Measurements from ENCODE around the gene NKX2-1.
"Not testable (repeated sequence)": the region's sequence is repeated elsewhere in the genome, so short reads cannot be mapped to it uniquely, and the experiment has no call there.

The NKX2-1 gene

DNA sequence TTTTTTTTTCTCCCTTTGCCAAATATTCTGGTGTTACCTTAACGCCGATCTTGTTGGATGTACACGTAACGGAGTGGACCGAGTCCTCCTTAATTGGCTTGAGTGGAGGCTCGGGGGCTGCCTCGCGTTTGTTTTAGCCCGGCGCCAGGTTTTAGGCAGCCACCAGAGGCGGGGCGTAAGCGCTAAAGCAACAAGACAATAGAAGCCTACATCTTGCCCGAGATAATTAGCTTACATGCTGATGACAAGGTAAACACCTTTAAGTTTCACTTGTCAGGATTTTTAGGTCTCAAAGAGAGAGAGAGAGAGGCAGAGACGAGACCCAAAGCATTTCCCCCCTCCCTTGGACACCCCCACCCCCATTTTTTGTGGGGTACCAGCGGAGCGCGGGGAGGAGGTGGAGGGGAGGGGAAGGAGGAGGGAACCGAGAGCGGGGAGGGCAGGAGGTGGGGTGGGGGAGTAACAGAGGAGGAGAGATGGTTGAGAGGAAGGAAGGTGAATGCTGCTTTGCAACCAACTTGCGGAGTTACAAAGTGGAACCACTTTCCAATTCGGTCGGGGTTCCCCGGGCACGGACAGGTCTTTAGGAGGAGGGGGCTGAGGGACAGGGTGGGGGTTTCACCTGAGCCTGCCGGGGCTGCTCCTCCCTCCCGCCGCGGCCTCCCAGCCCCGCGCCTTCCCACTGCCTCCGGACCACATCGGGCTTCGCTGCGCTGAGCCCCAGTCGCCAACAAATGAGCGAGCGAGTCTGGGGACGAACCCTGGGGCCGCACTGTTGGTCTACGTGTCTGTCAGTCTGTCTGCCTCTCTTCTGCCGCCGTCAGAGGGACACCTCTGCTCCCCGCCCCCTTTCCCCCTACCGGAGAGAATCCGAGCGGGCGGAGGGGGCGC is at the start of gene NKX2-1:
NKX2-1 (minus strand) TSS at position 802 of the 891 bp plus-strand sequence; CDS start at position 699, 103 bp downstream.
- DNase-seq (ENCODE audit: low spot score): no peak

GRCh38 chr14:36556811-36557433 is 36.9 kb upstream of the NKX2-1 start:
- peak; percentile 19 for DNase-seq (ENCODE audit: low spot score)

DNA sequence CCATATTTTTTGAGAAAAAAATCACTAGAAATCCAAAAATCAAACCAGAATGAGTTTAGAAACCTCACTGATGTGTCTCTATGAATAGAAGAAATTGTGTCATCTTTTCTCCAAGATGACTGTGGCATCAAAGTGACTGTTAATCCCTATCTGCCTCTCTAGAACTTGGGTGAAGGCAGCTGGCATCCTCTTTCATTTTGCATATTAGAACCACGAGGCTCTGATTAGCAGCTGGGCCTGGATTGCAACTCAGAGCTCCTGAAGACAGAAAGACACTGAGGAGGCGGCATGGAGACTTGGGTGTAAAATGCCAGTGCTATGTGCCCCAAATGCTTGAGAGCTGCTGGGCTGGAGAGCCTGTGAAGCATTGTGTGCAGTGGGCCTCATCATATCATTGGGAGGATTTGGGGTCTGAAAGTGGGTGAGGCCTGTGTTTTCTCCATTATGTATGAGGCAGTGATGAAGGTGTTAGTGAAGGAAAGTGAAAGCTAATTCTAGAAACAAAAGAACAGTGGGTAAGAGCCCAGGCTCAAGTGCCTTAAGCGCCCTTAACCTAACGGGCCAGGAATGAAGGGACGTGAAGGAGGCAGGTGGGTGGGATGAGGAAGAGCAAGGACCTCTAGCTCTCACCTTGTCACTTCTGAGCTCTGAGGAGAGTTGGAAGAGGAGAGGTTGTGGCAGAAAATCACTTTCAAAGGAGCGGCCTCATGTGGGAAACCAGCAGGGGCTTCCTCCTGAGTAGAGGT is 36.1 kb upstream of the NKX2-1 start:
- no peak for DNase-seq (ENCODE audit: low spot score)

DNA sequence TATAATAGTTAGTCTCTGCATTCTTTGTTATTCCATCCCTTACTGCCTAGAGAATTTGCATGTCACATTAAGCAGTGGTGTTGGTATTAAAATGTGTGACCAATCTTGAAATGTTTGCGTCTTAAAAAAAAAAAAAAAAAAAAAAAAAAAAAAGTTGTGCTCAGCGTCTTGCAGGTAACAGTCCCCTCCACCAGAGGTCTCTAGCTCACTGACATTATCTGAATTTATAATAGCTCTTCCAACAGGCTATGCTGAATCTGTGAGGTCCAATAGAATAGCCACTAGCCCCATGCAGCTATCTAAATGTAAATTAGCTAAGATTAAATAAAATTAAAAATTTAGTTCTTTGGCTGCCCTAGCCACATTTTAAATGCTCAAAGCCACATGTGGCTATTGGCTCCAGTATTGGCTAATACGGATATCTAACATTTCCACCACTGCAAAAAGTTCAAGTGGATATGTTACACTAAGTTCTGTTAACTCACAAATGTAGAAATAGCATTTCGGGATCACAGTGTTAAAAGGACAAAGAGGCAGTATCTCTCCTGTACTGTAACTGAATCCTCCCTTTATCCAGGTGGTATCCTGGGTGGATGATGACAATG is 33.7 kb upstream of the NKX2-1 start:
- peak; percentile 56 for DNase-seq (ENCODE audit: low spot score)

DNA sequence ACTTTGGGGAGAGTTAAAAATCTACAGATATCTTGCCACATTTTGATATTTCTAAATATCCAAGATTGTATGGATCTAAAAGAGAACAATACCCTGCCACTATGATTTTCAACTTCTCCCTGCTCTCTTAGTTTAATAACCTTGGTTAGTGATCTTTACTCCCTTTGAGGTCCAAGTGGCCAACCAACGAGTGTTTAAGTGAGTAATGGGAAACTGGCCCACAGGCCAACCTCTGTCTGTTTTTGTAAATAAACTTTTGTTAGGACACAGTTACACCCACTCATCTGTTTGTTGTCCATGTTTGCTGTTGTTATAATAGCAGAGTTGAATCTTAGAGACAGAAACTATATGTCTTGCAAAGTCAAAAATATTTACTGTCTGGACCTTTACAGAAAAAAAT is 30.9 kb upstream of the NKX2-1 start:
- no peak for DNase-seq (ENCODE audit: low spot score)

DNA sequence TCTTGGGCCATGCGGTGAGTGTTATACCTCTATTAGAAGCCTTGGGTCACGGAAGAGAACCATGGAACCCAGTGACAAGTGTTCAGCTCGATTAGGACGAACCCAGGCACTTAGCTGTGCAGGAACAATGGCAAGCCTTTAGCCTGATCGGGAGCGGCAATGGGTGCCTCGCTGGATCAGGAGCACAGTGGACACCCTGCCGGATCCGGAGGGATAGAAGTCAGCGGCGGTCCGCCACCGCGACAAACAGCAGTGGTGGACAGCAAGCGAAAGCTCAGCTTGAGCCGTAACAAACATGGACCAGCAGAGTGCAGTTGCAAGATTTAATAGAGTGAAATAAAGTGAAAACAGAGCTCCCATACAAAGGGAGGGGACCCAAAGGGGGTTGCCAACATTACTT is 24.2 kb upstream of the NKX2-1 start:
- not testable (repeated sequence) for DNase-seq (ENCODE audit: low spot score)

DNA sequence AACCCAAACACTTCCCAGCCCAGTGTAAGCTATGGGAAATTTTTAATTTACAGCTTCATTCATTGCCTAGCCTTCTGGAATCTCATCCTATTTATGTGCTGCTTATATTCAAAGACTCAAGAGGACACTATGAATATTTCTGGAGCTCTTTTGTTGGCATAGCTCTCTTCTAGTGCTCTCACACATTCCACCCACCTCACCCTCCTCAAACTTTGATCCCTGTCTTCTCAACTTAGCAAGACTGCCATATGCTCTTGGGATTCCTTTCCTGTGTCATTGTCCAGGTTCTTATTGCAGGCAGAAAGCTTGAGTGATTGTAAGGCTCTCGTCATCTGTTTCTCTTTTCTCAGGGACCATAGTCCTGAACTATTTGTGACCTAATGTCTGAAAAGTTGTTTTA is 18.0 kb upstream of the NKX2-1 start:
- DNase-seq (ENCODE audit: low spot score): no peak

DNA sequence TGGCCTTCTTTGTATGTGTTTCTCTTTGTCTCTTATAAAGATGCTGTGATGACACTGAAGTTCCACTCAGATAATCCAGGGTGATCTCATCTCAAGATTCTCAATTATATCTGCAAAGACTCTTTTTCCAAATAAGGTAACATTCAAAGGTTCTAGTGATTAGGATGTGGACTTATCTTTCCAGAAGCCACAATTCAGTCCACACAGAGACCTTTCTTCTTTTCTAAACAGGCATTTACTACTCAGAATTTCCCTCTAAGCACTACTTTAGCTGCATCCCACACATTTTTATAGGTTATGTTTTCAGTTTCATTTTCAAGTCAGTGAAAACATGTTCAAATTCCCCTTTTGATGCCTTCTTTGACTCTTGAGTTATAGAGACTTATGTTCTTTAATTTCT is 9.0 kb upstream of the NKX2-1 start:
- DNase-seq (ENCODE audit: low spot score): no peak

DNA sequence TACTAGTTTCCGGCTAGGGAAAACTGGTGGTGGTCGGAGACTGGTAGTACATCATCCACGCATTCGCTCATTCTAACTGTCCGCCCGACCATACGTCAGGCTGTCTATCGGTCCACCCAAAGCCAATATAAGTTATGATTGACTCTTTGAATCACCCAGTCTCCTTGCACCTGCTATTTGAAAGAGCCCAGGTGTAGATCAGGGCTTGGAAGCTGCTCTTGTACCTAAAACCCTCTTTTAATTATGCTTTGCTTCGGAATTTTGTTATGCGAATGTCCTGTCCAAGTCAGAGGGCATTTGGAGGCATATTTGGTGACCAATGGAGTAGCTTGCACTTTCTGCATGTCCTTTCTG is 5.7 kb upstream of the NKX2-1 start:
- no peak for DNase-seq (ENCODE audit: low spot score)

DNA sequence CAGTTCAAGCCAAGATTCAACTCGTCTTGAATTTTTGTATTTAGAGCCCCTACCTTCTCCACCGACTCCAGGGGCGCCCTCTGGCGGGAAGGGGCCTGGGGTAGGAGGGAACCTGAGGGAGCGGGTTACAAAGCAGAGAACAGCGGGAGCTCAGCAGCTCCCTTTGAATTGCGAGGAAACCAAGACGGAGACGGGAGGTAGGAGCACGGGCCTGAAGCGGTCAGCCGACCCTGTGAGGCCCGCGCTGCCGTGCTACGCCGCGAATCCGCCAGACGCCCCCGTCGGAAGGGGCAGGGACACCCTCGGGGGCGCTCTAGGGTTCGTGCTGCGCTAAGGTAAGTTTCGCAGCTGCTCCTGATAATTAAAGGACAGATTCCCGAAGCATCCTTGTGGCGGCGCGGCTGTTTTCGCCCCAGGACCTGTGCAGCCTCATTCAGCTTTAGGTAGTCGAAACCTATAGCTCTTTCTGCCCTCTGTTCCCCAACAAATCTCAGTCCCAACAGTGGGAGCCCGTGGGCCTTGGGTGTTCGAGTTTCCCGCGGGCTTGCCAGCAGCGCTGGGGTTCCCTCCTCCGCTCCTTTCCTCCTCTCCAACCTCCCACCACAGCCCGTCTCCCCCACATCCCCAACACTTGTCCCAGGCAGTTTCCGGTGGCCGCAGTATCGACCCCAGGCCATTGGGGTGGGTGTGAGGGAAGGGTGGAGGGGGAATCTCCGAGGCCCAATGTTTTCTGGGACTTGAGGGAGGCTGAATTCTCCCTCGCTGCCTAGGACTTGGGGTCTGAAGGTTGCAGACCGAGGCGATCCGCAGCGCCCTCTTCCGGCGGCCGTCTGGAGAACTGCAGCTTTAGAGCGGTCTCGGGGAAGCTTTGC is 5.1 kb upstream of the NKX2-1 start:
- peak; percentile 62 for DNase-seq (ENCODE audit: low spot score)

GRCh38 chr14:36524220-36524837 is 4.3 kb upstream of the NKX2-1 start:
- DNase-seq (ENCODE audit: low spot score): no peak

GRCh38 chr14:36522972-36523715 is 3.1 kb upstream of the NKX2-1 start:
- no peak for DNase-seq (ENCODE audit: low spot score)

- DNase-seq (ENCODE audit: low spot score): no peak
Observed at GRCh38 chr14:36522347-36522971, 2.4 kb upstream of the NKX2-1 start.

DNA sequence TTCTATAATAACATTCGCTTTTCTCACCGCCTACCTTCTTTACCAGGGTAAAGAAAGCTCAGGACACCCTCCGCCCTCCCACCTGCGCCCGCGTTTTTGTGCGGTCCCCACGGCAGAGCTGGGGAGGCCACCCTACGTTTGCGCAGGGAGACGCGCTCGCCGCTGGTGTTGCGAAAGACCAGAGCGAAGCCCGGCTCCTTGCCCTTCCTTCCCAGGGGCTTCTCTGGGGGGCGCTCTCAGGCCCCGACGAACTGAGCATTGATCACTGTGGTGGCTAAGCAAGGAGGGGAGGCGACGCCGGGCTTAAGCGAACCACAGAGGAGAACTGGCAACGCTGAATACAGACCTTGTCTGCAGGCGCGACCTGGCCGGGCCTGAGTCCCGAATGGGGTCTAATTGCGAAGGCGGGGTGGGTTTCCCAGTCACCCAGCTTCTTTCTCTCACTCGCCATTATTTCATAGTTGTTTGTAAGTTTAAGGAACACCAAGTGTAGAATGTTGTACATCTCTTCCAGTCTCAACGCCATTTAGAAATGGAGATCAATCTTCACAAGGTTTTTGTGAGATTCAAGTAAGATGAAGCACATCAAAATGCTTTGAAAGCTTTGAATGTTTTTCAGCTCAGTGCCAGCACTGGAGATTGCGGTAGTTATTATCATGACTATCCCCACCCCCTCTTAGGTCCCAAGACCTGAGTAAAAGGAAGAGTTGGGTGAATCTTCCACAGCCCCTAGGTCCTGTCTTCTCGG is 1.7 kb upstream of the NKX2-1 start:
- DNase-seq (ENCODE audit: low spot score): no peak

DNA sequence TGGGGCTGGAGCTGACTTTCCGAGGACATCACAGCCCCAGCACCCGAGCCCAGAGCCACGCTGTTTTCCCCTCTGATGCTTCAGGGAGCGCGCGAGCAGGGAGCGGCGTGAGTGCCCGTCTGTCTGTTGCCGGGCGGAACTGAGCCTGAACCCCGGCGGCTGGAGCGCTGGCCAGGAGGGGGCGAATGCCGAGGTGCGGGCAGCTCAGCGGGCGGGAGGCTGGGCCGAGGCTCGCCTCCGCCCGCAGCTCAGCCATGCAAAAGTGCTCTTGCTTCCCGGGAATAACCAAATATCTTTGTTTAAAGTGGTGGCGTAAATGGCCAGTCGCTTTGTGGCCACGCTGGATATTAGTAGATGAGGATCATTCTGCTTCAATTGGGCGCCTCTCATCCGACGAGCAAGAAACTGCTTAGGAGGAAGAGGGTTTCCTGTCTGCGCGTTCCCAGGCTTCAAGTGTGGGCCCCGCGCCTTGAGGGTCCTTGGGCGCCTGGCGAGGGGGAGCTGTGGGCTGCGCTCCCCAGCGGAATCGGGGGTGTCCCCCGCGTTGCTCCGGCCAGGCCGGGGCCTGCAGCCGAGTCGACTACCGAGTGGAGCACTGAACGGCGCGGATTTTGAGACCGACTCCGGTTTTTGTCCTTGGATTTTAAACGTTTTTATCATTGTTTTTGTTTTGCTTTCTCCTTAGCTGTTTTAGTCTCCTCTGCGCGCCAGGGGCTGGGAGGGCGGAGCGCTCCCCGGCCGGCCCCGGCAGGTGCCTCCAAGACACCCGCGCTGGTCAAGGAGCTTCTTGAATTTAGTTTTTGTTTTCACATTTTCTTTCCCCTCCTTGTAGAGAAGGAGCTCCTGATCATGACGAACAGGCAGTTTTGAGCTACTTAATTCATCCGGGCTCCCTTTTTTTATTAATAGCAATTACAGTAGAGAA is 831 bp upstream of the NKX2-1 start:
- peak; percentile 58 for DNase-seq (ENCODE audit: low spot score)

DNA sequence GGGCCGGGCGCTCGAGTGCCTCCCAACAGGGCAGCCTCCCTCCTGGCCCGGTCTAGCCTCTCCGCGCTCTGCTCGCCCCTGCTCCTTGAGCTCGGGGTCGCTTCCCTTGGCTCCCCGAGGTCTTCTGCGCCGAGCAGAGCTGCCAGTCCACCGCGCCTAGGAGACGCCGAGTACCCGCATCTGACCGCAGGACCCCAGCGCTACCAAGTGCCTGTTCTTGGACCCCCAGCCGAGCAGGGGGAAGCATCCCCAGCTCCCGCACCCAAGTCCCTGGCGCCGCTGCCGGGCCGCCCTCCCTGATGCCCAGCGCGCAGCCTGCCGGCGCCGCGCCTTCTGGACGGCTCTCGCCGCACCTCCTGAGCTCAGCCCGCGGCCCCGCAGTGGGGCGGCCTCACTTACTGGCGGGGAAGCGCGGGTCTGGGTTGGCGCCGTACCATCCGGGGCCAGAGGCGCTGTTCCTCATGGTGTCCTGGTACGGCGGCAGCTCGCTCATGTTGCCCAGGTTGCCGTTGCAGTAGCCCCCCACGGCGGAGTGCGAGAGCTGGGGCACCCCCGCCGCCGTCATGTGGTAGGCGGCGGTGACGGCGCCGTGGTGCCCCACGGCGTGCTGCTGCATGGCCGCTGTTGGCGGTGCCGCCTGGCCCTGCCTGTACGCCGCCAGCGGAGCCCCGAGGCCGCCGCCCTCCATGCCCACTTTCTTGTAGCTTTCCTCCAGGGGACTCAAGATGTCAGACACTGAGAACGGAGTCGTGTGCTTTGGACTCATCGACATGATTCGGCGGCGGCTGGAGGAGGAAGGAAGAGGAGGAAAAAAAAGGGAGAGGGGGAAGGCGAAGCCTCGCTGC is 1.2 kb downstream of the NKX2-1 start:
- DNase-seq (ENCODE audit: low spot score): no peak

DNA sequence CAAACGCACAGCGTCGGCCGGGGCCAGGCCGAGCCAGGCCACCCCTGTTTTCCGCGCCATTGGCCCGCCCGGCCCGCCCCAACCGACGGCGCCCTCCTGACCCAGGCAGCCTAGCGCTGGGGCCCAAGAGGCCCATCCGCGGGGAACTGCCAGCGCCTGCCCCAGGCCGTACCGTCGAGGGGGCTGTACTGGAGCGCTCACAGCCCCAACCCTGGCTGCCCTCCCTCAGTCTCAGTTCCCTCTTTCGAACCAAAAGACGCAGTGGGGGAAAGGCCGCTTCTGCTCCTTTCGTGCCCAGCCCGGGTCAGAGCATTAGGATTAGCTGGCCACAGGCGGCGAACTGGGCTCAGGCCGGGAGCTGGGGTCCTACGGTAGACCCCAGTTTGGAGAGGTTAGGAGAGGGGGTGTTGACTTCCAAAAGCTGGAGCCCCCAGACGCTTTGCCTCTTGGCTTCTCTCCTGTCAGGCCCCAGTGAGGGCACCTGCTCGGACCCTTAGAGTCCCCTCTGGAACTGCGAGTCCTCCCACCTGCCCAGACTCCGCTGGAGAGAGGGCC is 1.9 kb downstream of the NKX2-1 start:
- DNase-seq (ENCODE audit: low spot score): no peak

All from kidney tubule cell (primary cell).